ENCODE data around the gene SCN9A. TPM values are rescaled to one million over a fixed set of nuclear protein-coding genes. Genes with fewer than 3 reads are reported as not detected.

Gene SCN9A
- total and polyA plus RNA-seq, 2 of the 4 experiments (the other 2 are of a cell fraction) = 40.1 to 135 TPM

- H3K79me1 ChIP-seq (ENCODE audit: low read depth in 1 of 2, low read length in 2 of 2) = no peaks in the 10 kb centered on the region
- H4K91ac ChIP-seq (ENCODE audit: insufficient read depth, low read depth, low read length) = no peak overlapping the region
- H2AK9ac ChIP-seq (replicated peaks; ENCODE audit: low read depth, low read length, poor library complexity) = no peak overlapping the region
- ATAC-seq (ENCODE audit: low read depth) (no peak), DNase-seq (no peak)
- H3K4ac ChIP-seq (ENCODE audit: low read depth, low read length) = no peak overlapping the region
- H3K9me1 ChIP-seq (ENCODE audit: insufficient read depth, low read length) = no peaks in the 10 kb centered on the region
- no peak overlapping the region for H2AK5ac ChIP-seq (ENCODE audit: low read depth, low read length)
- no peaks in the 10 kb centered on the region for H3K36me3 ChIP-seq (ENCODE audit: control insufficient read depth, insufficient read depth, low read length)
- BruUV-seq (replicated peaks) = no TSS peak
- no peak overlapping the region for H3K56ac ChIP-seq (ENCODE audit: extremely low read depth, insufficient read depth, low read length)
- H2BK15ac ChIP-seq (ENCODE audit: low read depth, low read length) = no peak overlapping the region
- no peaks in the 10 kb centered on the region for H3K27me3 ChIP-seq (ENCODE audit: control insufficient read depth, insufficient read depth, low read length)
- no peak overlapping the region for H2BK20ac ChIP-seq (ENCODE audit: low read depth, low read length)
- no peak overlapping the region for H2AFZ ChIP-seq (replicated peaks; ENCODE audit: low read length, poor library complexity)
- TF ChIP-seq RAD21 (IDR thresholded peaks at IDR 0.05; ENCODE audit: low read length) = no peak
- TF ChIP-seq NFE2L2 (IDR thresholded peaks at IDR 0.05; ENCODE audit: low read depth, low read length) = peak; percentile 77
- no peak for TF ChIP-seq POLR2A (IDR thresholded peaks at IDR 0.05; ENCODE audit: low read depth, low read length)
- H4K20me1 ChIP-seq (ENCODE audit: insufficient read depth, low read length) = no peaks in the 10 kb centered on the region
- H3K4me1 ChIP-seq (ENCODE audit: control insufficient read depth, insufficient read depth, low read length) = no peaks in the 10 kb centered on the region
- POLR2A ChIA-PET (ENCODE audit: unreplicated experiment) = no interaction called here
- intact Hi-C loops (cut with micrococcal nuclease) = no loop called here
- H3K4me2 ChIP-seq (ENCODE audit: low read depth, low read length) = no peak overlapping the region
- no peak overlapping the region for H3K23ac ChIP-seq (ENCODE audit: low read depth, low read length)
- H3K4me3 ChIP-seq (ENCODE audit: insufficient read depth, low read depth, low read length) = no peak overlapping the region
- no CpG with 5 or more reads among the region's 3 CpGs for WGBS, 2 experiments (ENCODE audit: extremely low coverage in 2 of 2, insufficient read length in 1 of 2)
- H3K18ac ChIP-seq (ENCODE audit: low read depth, low read length) = no peak overlapping the region
- H3K9me3 ChIP-seq (ENCODE audit: control insufficient read depth, insufficient read depth, low read length) = no peaks in the 10 kb centered on the region
- H4K8ac ChIP-seq (ENCODE audit: low read depth in 2 of 2, low read length in 2 of 2) = no peak overlapping the region
- in situ Hi-C loops (cut with MboI; ENCODE audit: low sequenced_read_pairs) = no loop called here
- no peak overlapping the region for H4K5ac ChIP-seq (ENCODE audit: low read depth, low read length)
- H3K27ac ChIP-seq (ENCODE audit: insufficient read depth, low read length) = no peak overlapping the region
- no peak overlapping the region for H3K14ac ChIP-seq (replicated peaks; ENCODE audit: low read depth, low read length)
- dilution Hi-C loops (cut with HindIII; ENCODE audit: low sequenced_read_pairs, unreplicated experiment) = no loop called here
- H2BK5ac ChIP-seq (ENCODE audit: low read depth, low read length, poor library complexity, severe bottlenecking) = no peak overlapping the region
- no peak overlapping the region for H2BK120ac ChIP-seq (ENCODE audit: low read depth, low read length)
- CTCF ChIA-PET = interaction anchor here (0.8 kb wide), 1 partner anchor 17 kb away, joined by 4 read pairs; no protein-coding TSS in a partner anchor
- no peak overlapping the region for H3K9ac ChIP-seq (ENCODE audit: low read depth, low read length)
Measured at GRCh38 chr2:166393008-166393407, 17.3 kb upstream of the SCN9A start.
